ENCODE data around the gene TTC39C.

TTC39C gene

DNA sequence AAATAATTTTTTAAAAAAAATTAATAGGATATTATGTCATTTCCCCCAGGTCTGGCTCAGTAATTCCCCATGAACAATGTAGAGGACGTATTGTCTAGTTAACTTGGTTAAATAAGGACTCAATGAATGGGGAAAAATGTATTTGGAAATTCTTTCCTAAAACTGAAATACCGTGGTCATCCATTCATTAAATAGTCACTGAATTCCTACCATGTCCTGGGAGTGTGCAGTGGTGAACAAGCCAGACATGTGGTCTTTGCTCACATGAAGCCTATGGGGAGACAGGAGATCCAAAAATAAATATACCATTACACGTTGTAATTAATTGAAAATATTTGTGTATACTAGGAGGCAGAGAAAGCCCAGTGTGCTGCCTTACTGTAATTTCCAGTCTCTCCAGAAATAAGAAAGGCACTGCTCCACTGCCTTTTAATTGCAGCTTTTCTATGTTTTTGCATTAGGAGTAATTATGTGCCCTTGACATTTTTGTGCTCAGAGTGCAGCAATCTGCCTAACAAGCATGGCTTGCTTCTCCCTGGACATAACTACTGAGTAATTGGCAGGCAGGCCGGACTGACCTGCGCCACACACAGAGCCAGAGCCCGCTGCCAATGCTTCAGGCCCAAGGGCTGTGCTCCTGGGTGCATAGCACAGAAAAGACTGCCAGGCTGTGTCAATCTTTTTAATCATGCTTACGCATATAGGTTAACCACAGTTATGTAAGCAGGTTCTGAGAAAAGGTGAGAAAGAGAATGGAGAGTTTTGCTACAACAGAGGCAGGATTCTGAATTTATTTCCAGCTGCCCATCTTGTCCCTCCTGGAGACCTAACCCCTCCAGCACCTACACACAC lies 22.2 kb upstream of the TTC39C start:
- DNase-seq (ENCODE audit: low read depth): no peak

DNA sequence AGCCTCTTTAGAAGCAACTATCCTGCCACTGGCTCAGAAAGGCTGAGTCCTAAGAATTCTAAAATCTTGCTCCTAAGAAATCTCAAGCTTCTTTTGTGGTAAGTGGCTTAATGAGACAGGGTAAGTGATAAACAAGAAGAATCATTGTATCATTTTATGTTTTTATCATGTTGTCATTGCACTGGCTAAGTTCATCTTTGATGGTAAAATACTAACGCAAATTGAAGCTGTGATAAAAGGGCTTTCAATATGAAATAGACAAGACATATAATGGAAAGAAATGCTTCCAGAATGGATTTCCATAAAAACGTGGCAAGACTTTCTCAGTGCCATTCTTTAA lies 21.6 kb upstream of the TTC39C start:
- no peak for DNase-seq (ENCODE audit: low read depth)

DNA sequence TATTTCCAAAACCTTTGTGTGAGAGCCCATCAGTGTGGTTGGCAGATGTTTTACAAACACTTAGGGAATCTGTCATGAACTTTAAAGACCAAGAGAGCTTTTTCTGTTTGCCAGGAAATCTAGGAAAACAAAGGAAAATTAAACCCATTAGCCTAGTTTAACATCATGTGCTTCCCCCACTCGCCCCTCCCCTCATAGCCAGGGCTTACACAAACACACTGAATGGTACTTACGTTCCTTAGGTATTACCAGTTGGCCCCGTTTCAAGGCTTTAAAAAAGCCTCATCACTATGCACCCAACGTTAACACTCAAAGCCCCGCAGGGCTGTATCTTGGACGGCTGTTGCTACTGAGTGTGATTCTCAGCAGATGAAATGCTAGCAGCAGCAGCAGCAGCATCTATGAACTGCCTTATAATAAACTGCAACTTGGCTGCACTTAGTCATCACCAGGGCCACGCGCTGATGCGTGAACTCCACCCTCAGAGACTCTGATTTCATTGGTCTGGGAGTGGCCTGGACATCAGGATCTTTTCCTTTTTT lies 20.1 kb upstream of the TTC39C start:
- DNase-seq (ENCODE audit: low read depth): peak; percentile 85

DNA sequence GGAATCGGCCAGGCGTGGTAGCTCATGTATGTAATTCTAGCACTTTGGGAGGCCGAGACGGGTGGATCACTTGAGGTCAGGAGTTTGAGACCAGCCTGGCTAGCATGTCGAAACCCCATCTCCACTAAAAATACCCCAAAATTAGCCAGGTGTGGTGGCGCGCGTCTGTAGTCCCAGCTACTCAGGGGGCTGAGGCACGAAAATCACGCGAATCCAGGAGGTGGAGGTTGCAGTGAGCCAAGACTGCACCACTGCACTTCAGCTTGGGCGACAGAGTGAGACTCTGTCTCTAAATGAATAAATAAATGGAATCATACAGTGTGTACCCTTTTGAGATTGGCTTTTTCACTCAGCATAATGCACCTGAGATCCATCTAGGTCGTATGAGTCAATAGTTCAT lies 19.4 kb upstream of the TTC39C start:
- DNase-seq (ENCODE audit: low read depth): no peak

DNA sequence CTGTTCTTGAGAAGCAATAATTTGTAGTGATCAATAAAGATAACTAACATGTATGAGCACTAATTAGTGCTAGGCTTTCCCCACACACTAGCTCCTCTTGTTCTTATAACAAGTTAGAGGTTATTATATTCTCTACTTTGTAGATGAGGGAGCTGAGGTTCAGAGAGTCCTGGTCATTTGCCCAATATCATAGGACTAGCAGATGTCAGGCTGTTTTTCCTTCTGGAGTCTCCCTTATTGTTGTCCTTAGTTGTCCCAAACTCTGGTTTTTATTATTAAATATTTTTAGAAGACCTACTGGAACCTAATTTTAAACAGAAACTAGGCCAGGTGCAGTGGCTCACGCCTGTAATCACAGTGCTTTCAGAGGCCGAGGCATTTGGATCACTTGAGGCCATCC lies 16.5 kb upstream of the TTC39C start:
- no peak for DNase-seq (ENCODE audit: low read depth)

DNA sequence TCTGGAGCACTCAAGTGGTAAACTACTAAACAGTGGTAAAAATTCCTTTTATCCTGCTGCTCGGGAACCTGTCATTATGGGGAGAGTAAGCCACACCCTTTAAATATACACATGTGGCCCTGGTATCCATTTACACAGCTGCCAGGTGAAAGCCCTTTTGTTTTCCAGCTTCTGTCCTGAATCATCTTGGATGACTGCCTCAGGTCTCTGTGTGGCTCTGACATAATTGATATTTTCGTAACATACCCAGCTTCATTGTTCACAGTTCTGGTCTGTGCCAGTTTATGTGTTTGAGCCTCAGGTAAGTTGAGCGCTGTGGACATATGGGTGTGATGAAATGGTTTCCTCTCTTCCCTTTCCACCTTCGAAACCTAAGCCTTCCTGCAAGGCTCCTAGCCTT lies 15.7 kb upstream of the TTC39C start:
- no peak for DNase-seq (ENCODE audit: low read depth)

DNA sequence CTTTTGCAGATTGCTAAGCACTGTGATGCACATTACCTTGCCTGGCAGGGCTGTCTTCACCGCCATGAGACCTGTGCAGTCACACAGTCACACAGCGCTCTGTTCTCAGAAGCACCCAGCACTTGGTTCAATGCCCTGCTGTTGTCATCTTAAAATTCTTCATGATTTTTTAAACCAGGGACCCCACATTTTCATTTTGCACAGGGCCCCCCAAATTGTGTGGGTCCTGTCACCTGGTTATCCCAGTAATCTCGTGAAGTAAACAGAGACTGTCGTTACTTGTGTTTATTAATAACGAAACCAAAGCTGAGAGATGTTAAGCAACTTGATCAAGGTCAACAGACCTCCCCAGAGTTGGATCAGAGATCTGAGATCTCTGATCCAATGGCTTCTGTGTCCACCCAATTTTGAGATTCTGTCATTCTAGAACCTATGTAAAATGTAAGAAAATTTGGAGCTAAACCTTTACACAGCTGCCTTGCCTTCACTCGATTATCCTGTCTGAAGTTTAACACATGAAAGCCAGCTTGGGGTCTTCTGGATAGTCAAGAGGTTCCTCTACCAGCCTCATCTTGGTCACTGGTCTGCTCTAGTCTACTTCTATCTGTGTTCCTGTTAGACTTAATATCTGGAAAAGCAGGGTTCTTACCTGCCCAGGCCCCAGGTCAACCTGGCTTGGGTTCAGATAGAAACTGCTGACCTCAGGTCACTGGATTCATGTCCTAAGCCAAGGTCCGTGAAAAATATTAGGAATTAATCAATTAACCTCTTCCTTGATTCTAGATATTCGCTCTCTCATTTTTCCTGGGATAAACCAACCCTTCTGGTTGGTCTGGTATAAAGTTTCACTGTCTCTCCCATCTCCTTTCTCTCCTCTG lies 13.7 kb upstream of the TTC39C start:
- no peak for DNase-seq (ENCODE audit: low read depth)

DNA sequence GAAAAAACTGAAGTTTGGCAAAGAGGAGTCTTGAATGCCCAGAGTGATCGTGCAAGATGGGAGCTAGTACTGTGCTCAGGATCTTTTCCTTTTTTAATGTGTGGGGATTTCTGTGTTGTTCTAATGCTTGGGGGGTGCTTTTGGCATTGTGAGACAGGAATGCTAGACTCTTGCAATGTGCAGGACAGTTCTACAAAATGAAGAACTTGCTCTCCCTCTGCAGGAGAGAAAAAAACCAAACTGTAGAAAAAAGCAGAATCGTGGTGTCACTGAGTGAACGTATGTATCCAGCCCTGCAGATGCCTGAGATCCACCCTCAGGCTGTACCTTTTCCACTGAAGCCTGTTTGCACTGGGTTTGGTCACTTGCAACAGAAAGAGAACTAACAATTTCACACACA lies 12.1 kb upstream of the TTC39C start:
- no peak for DNase-seq (ENCODE audit: low read depth)

DNA sequence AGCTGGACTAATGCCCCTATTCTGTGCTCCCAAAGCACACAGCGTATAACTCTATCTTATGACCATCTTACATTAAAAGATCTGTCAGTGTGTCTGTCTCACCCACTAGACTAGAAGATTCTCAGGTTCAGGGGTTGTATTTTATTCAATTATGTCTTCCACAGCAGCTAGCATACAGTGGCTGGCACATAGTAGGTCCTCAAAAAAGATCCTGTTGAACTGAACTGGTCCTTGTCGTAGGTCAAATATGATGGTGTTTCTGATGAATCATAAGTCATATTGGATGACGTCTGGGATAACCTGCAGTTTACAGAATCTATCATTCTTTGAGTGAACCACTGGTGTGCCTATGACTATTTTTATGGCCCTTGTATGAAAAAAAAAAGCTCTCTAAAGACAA lies 11.3 kb upstream of the TTC39C start:
- no peak for DNase-seq (ENCODE audit: low read depth)

DNA sequence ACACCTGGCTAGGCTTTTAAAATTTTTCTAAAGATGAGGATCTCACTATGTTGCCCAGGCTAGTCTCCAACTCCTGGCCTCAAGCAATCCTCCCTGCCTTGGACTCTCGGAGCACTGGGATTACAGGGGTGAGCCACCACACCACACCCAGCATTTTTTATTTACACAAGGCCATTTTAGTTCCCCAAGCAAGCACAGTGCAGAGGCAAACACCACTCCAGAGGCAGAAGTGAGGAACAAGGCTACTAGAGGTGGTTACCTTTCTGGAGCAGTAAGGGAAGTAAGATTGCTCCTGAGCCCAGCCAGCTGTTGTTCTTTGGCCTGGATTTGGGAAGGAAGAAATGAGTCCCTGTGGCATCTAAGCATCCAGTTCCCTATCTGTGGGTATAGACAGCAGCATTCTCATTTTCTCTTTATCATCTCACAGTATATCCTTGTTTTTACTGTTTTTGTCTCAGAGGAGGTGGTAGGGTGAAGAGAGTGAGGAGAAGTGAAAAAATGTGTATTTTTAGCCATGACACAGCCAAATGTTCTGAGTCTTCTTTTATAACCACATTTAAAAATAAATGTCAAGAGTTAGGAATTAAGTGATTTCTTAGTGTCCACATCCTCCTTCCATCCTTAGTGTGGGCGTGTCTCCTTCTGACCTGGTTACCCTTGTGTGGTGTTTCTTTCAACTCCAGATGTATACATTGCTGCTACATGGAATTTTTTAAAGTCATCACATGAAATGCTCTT lies 10.5 kb upstream of the TTC39C start:
- no peak for DNase-seq (ENCODE audit: low read depth)

DNA sequence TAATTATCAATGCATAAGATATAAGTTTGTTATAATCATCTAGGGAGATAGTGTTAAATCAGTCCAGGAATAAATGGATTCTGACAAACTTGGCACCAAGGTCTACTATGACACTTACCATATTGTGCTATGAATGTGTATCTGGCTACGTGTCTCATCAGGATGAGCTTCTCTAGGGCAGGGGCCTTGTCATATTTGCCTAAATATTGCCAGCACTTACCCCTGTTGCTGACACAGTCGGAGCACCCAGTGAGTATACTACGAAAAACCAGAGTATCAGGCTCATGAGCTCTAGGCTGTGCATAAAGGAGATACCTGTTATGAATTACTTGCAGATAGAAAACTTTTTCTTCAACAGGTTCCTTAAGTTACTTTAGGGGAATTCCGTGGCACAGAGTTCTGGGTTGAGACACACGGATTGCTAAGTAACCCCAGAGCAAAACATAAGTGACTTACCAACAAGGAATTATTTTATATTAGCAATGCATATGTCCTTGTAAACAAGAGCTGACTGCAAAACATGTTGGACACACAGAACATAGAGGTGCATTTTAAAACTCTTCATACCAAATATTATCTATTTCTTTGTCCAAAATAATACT lies 7.7 kb upstream of the TTC39C start:
- no peak for DNase-seq (ENCODE audit: low read depth)

DNA sequence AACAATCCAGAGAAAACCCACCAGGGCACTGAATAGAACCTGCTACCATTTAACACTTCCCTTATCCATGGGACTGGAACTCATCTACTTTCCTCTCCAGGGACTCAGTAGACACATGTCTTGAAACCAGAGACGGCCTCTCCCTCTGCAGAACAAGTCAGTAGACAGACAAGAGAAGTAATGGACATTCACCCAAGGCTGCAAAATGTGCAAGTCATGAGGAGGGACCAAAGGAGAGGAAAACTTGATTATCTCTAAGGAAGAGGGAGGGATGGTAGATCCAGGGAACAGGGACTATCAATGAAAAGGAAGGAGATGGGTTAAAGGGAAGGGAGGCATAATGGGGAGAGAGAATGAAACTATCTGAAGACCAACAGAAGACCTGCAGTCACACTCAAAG lies 5.3 kb upstream of the TTC39C start:
- no peak for DNase-seq (ENCODE audit: low read depth)

DNA sequence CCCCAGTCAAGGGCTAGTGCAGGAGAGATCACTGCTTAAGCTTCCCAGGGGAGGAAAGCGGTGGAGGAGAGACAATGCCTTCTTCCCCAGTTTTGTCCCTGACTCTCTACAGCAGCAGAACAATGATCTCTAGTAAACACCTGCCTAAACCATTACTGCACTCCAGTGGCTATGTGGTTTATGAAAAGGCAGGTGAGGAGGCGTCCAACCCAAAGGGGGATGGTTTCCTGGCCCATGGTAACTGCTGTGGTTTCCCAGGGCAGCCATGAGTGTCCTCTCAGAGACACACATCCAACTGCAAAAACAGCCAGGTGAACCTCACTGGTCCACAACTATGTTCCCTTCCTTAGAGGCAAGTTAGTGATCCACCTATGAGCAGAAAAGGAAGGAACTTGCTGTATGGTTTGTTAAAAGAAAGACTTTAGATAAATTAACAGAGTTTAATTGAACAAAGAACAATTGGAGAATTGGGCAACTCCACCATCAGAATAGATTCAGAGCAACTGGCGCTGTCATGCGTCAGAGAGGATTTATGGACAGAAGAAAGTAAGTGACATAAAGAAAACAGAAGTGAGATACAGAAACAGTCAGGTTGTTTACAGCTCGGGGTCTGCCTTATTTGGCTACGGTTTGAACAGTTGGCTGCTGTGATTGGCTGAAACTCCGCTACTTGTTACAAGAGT lies 4.8 kb upstream of the TTC39C start:
- DNase-seq (ENCODE audit: low read depth): no peak

DNA sequence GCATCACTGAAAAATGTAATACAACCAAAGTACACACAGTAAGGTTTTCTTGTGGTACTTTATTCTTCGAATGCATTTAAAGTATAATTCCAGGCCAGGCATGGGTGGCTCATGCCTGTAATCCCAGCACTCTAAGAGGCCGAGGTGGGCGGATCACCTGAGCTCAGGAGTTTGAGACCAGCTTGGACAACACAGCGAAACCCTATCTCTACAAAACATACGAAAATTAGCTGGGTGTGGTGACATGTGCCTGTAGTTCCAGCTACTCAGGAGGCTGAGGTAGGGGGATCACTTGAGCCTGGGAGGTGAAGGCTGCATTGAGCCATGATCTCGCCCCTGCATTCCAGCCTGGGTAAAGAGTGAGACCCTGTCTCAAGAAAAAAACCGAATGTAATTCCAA lies 3.9 kb upstream of the TTC39C start:
- no peak for DNase-seq (ENCODE audit: low read depth)

DNA sequence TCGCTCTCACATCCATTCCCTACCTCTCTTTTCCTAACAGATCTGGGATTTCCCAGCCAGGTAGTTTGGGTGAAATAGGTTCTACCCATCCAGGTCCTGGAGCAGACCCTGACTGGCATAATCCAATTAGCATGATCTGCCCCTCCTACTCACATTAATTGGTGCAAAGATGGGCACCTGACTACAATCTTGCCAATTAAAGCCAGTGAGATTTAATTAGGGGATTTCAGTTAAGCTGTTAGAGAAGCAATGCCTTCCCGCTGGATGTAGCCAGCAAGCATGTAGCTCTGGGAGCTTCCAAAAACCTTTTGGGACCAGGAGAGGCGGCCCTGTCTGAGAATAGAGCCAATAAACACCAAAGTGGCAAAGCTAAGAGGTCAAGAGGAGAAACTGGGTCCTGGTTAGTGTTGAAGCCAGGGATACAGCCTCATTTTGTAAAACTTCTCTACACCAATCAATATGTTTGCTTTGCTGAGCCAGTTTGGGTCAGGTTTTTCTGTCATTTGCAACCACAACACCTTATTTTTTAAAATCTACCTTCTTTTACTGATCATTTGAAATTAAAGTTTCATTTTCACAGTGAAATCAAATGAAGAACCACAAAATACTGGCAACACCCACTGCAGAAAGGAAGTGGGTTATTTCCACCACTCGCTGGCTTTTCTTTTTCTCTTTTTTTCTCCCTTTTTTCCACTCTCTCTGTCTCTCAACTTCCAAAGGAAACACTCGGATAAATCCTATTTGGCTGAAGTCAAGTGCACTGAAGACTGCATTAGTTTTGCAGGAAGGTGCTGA lies 3.2 kb upstream of the TTC39C start:
- no peak for DNase-seq (ENCODE audit: low read depth)

DNA sequence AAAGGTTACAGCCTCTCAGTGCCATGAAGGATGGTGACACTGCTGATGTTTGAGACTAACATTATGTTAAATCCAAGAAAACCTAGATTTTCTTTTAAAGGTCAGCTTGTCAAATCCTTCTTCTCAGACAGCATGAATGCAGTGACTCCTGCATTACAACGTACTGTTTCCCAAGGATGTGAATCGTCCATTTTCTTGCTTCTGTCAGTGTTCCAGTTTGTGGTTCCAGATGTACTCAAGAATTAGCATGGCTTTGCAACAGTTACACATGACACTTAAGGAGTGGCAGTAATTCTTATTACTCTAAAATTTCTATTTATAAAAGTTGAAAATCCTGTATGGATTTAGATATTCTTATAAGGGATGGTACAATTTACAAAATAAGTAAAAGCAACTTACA lies 1.5 kb upstream of the TTC39C start:
- no peak for DNase-seq (ENCODE audit: low read depth)

DNA sequence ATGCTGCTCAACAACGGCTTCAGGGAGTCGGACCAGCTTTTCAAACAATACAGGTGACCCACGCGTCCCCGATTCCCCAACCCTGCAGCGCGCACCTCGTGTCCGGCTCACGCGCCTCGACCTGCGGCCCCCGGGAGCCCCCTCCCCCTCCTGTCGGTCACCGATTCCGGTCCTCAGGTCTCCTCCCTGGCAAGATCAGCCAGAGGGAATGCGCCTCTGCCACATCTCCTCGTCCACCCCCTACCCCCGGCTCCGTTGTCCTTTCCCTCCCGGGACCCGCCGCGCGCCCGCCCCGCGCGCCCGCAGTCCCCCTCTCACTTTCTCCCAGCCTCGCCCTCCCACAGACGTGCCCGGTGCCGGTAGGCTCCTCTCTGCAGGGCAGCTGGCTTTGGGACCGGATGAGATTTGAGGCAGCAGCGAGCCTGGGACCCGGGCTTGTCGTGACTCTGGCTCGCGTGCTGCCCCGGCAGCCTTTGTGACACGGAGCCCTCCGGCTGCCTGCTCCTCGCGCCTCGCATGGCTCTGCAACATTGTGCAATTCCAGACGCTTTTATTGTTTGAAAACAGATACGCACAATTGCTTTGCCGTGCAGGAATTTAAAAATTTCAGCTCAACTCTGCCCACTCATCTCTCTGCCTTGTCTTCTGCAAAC lies 558 bp downstream of the TTC39C start:
- no peak for DNase-seq (ENCODE audit: low read depth)

DNA sequence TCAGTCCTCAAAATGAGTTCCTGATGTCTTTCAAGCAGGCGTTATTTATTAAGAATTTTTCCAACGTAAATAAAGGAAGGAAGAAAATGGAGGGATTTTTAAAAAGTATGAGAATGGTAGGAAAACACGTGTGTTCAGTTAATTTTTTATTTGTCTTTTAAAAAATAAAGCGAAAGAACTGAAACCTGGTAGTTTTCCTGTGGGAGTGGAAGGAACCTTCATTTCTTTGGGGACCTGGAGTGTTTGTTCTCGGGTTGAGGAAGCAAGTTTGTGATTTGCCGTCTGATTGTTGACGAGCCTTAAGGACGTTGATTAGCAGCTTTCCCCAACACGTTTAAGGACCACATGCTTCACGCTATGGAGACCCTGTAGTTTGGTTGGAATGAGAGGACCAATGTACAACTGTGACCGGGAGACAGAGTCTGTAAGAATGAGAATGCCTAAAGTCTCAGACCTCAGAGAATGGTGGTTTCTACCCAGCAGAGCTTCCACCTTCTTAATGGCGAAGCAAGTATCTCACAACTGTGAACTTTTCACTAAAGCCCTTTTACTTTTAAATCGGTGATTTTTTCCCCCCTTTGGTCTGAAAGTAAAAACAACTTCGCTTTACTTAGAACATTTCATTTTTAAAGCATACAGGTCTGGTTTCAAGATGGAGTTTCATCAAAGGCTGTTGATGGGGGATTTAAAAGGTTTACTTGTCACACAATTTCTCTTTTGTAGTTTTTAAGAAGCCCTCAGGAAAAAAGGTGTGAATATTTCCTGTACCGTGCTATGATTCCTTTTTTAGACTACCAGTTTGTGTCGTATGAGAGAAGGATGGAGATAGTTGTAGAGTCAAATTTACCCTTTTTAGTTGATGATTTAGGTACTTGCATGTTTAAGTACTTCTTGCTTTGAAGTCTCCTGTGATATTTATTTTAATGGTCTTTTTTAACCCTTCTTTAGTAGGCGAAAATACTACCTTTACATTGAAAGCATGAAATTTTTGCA lies 1.4 kb downstream of the TTC39C start:
- no peak for DNase-seq (ENCODE audit: low read depth)

DNA sequence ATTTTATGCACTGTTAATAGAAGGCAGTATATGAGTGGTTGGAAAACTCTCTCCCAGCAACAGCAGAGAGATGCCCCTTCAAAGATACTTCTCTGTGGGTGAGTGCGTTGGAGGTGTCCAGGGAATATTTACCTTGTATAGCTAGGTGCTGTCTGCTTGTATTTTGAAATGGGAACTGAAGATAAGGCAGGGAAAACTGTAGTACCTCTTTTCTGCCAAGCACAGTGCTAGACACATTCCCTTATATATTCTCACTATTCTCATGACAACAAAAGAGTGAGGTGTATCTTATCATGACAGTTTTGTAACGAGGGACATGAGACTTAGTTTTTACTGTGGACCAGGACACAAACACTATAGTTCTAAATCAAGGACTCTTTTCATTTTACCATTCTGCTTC lies 2.1 kb downstream of the TTC39C start:
- DNase-seq (ENCODE audit: low read depth): no peak
